ENCODE data around the gene PRMT2. TPM values are rescaled to one million over a fixed set of nuclear protein-coding genes. Genes with fewer than 3 reads are reported as not detected.

The PRMT2 gene
- total and polyA plus RNA-seq, 2 donors from 2014 or later = 82.6 to 100 TPM

- Histone ChIP-seq H3K4me1 (ENCODE audit: control insufficient read depth in 2 of 3, insufficient read depth in 2 of 3, low read depth in 1 of 3, low read length in 3 of 3) (no peaks in the 10 kb centered on the region), H3K27me3 (ENCODE audit: control insufficient read depth, insufficient read depth, low read length) (no peaks in the 10 kb centered on the region), H3K9ac (ENCODE audit: low read length in 3 of 3) (no peak overlapping the region), H3K36me3 (ENCODE audit: control insufficient read depth in 2 of 3, insufficient read depth in 3 of 3, low read length in 3 of 3) (no peaks in the 10 kb centered on the region), H3K27ac (ENCODE audit: low read depth in 2 of 2, low read length in 2 of 2) (no peak overlapping the region), H3K4me3 (ENCODE audit: low read length in 3 of 3) (no peak overlapping the region), H3K9me3 (ENCODE audit: control insufficient read depth in 2 of 3, insufficient read depth in 1 of 3, low read length in 3 of 3) (peaks cover 0 to 17% (median 0%) of the 10 kb centered on the region in 3 donors)
- no peak for FAIRE-seq
- no peak for TF ChIP-seq CTCF (IDR thresholded peaks at IDR 0.05; ENCODE audit: borderline replicate concordance, extremely low read depth, insufficient read depth)
- intact Hi-C loops (cut with DNase I) = no loop called here
- DNase-seq = no peak
These were observed 9.7 kb upstream of the PRMT2 start for GRCh38 chr21:46625759-46626158.

GRCh38 chr21:46626536-46626935 is 8.9 kb upstream of the PRMT2 start:
- no peak for TF ChIP-seq CTCF (IDR thresholded peaks at IDR 0.05; ENCODE audit: borderline replicate concordance, extremely low read depth, insufficient read depth)
- DNase-seq (no peak), FAIRE-seq (no peak)
- Histone ChIP-seq H3K9ac (ENCODE audit: low read length in 3 of 3) (no peak overlapping the region), H3K4me3 (ENCODE audit: low read length in 3 of 3) (no peak overlapping the region), H3K4me1 (ENCODE audit: control insufficient read depth in 2 of 3, insufficient read depth in 2 of 3, low read depth in 1 of 3, low read length in 3 of 3) (no peaks in the 10 kb centered on the region), H3K27ac (ENCODE audit: low read depth in 2 of 2, low read length in 2 of 2) (no peak overlapping the region), H3K27me3 (ENCODE audit: control insufficient read depth, insufficient read depth, low read length) (no peaks in the 10 kb centered on the region), H3K36me3 (ENCODE audit: control insufficient read depth in 2 of 3, insufficient read depth in 3 of 3, low read length in 3 of 3) (no peaks in the 10 kb centered on the region), H3K9me3 (ENCODE audit: control insufficient read depth in 2 of 3, insufficient read depth in 1 of 3, low read length in 3 of 3) (peaks cover 0 to 17% (median 0%) of the 10 kb centered on the region in 3 donors)
- intact Hi-C loops (cut with DNase I) = no loop called here

- Histone ChIP-seq H3K4me1 (ENCODE audit: control insufficient read depth in 2 of 3, insufficient read depth in 2 of 3, low read depth in 1 of 3, low read length in 3 of 3) (no peaks in the 10 kb centered on the region), H3K9me3 (ENCODE audit: control insufficient read depth in 2 of 3, insufficient read depth in 1 of 3, low read length in 3 of 3) (peaks cover 0 to 17% (median 0%) of the 10 kb centered on the region in 3 donors), H3K9ac (ENCODE audit: low read length in 3 of 3) (no peak overlapping the region), H3K27ac (ENCODE audit: low read depth in 2 of 2, low read length in 2 of 2) (no peak overlapping the region), H3K4me3 (ENCODE audit: low read length in 3 of 3) (no peak overlapping the region), H3K27me3 (ENCODE audit: control insufficient read depth, insufficient read depth, low read length) (no peaks in the 10 kb centered on the region), H3K36me3 (ENCODE audit: control insufficient read depth in 2 of 3, insufficient read depth in 3 of 3, low read length in 3 of 3) (no peaks in the 10 kb centered on the region)
- DNase-seq (no peak), FAIRE-seq (no peak)
- intact Hi-C loops (cut with DNase I) = no loop called here
- TF ChIP-seq CTCF (IDR thresholded peaks at IDR 0.05; ENCODE audit: borderline replicate concordance, extremely low read depth, insufficient read depth) = no peak
These were observed 8.4 kb upstream of the PRMT2 start for GRCh38 chr21:46626975-46627501.

- no peaks in the 10 kb centered on the region for H3K4me1 ChIP-seq (ENCODE audit: control insufficient read depth in 2 of 3, insufficient read depth in 2 of 3, low read depth in 1 of 3, low read length in 3 of 3)
- DNase-seq (no peak), FAIRE-seq (no peak)
- H3K4me3 ChIP-seq (ENCODE audit: low read length in 3 of 3) = no peak overlapping the region
- TF ChIP-seq CTCF (IDR thresholded peaks at IDR 0.05; ENCODE audit: borderline replicate concordance, extremely low read depth, insufficient read depth) = no peak
- intact Hi-C loops (cut with DNase I) = no loop called here
- H3K9ac ChIP-seq (ENCODE audit: low read length in 3 of 3) = no peak overlapping the region
- H3K9me3 ChIP-seq (ENCODE audit: control insufficient read depth in 2 of 3, insufficient read depth in 1 of 3, low read length in 3 of 3) = peaks cover 0 to 17% (median 0%) of the 10 kb centered on the region in 3 donors
- no peaks in the 10 kb centered on the region for H3K36me3 ChIP-seq (ENCODE audit: control insufficient read depth in 2 of 3, insufficient read depth in 3 of 3, low read length in 3 of 3)
- H3K27ac ChIP-seq (ENCODE audit: low read depth in 2 of 2, low read length in 2 of 2) = no peak overlapping the region
- H3K27me3 ChIP-seq (ENCODE audit: control insufficient read depth, insufficient read depth, low read length) = no peaks in the 10 kb centered on the region
These were observed 7.7 kb upstream of the PRMT2 start for GRCh38 chr21:46627726-46628125.
